Measurements from ENCODE around the gene C2orf78. TPM values are rescaled to one million over a fixed set of nuclear protein-coding genes. Genes with fewer than 3 reads are reported as not detected.
"Not testable (repeated sequence)": the region's sequence is repeated elsewhere in the genome, so short reads cannot be mapped to it uniquely, and the experiment has no call there.

C2orf78 gene, protein sequence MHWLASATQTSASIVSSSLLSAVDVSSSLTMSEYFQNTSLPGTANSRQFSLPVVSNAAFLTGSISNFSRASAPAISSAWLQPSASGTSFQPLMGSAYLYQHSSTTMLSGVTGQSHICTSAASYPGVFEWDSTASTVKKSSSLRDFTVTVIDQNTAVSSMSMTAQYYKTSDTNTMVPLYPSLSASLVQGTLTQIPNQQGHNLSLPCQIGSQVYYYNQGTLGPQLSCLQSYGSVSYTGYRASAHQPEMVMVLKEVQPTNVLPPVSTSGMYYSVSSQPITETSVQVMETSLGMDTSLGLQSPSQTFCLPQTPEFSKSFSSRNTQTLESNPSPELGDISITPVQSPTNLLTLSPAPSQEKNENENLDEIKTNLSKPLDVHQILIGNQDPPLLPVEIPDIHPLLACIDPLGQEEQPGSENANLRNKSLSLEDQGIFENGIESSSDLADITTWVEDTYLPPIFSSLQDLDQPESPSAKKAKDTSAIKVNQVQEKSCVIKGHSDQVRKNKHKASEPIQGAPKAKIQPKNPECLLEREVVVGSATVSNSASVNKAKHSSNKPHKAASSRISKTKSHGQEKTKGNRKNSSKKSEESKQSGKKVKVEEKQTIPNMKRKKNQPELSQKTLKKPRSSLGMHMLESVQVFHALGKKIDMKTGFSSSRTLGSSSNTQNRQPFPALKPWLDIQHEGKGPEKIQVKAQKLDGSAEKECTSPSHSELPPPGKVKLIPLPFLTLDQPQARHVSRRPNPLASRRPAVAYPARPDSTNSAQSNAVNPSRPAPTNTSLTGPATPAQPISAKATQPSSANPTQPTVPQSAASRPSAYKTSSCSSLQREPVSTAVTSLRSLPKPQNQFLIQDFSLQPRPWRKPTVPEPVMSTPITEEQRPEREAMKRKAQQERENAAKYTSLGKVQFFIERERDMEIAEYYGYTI
- not detected for total RNA-seq
- long read RNA-seq = 0 reads

DNA sequence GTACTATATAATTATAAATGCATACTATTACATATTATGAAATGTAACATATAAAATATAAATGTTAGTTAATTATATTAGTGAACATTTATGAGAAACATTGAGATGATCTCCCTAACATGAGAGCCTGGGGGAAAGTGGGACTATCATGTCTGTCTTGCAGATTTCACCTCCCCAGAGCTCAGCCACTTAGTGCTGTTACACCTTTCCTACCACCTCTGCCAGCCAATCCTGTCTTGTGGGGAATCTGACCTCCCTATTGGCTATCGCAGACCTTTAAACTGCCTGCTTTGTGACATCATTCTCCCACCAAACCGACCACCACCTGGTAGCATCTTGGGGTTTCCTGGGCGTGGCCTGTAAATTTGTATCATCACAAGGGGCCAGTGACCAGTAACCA is at the start of gene C2orf78:
Gene C2orf78, plus strand, starts transcription at position 301 of the 400 bp plus-strand sequence. CDS start 127 bp downstream, outside the sequence.
- not testable (repeated sequence) for DNase-seq (ENCODE audit: low spot score)

DNA sequence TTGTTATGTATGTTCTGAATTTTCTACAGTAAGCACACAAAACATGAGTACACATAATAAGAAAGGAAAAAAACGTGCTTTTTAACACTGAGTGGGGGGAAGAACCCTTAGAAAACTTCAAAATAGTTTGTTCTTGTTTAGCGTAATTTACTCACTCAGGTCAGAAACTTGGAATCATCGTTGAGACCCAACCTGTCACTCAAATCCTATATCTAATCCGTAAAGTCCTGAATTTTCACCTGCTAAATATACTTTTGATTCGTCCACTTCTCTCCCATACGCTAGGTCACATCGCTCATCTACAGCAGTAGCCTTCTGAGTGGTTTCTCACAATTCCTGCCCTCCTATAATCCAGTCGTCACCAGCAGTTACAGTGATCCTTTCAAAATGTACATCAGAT is 47.6 kb upstream of the C2orf78 start:
- DNase-seq (ENCODE audit: low spot score) = no peak

DNA sequence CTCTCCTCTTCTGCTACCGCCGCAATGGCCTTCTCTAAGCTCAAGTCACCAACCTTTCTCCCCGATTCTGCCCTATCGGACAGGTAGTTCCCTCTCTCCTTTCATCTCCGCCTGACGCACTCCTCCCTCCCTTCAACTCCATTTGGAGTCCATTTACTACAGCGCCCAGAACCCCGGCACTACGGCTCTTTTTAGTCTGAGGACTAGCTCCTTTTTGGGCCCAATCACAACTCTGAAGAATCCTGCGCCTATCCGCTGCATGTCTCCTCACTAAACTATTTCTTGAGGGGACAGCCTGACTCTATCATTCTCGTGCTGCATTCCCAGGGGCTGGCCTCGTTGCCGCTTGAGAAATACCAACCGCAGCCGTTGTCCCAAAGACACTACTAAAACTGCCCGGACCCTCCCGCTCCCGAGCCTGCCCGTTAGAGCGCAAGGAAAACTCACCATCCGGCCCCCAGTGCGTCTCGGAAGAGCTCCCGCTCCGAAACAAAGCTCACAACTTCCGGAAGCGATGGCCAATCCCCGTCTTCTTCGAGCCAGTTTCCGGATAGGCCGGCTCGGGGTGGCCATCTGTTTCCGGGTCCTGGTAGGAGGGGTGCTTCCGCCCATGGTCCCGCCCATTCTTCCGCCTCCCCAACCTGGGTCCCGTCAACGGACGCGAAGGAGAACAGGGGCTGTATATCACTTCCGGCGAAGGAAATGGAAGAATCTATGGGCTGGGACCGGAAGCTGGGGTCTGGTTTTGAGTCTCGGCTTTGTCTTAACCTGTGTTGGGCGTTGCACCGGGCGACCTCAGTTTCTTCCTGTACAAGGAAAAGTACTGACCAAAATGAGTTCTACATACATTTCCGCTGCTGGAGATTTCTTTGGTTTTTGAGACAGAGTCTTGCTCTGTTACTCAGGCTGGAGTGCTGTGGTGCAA is 46.9 kb upstream of the C2orf78 start, which contains the start of gene TPRKB:
Gene TPRKB, minus strand, starts transcription at position 491 of the 925 bp plus-strand sequence. CDS start 2,776 bp downstream, outside the sequence.
- peak; percentile 98 for DNase-seq (ENCODE audit: low spot score)

DNA sequence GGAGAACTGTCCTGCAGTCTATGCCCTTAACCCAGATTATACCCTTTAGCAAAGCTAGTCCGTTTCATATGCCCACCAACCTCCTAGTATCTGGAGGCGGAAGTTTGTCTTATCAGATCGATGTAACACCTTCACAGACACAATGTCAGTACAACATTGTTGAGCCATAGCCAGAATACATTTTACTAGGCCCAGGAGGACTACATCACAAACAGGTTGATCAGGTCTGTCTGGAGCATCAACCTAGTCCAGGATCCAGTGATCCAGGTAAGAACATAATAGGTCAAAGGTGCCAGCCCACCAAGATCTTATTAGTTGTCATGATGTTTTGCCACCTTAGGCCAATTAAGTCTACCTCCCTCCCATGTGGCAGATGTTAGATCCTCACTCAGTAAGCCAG is 44.9 kb upstream of the C2orf78 start:
- DNase-seq (ENCODE audit: low spot score) = no peak

DNA sequence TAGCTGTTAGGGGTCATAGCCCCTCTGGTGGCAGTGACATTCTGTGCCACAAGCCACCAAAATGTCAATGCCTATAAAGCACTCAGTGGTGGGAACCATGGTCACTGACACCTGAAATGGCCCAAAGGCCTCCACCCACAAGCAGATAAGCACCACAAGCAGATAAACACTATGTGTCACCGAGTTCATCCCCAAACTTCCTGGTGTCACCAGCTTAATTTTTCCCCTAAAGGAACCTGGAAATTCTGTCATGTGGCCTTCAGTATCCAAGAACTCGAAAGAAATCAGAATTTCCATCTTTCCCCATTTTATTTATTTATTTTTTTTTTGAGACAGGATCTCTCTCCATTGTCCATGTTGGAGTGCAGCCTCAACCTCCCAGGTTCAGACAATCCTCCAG is 43.2 kb upstream of the C2orf78 start:
- DNase-seq (ENCODE audit: low spot score) = no peak

DNA sequence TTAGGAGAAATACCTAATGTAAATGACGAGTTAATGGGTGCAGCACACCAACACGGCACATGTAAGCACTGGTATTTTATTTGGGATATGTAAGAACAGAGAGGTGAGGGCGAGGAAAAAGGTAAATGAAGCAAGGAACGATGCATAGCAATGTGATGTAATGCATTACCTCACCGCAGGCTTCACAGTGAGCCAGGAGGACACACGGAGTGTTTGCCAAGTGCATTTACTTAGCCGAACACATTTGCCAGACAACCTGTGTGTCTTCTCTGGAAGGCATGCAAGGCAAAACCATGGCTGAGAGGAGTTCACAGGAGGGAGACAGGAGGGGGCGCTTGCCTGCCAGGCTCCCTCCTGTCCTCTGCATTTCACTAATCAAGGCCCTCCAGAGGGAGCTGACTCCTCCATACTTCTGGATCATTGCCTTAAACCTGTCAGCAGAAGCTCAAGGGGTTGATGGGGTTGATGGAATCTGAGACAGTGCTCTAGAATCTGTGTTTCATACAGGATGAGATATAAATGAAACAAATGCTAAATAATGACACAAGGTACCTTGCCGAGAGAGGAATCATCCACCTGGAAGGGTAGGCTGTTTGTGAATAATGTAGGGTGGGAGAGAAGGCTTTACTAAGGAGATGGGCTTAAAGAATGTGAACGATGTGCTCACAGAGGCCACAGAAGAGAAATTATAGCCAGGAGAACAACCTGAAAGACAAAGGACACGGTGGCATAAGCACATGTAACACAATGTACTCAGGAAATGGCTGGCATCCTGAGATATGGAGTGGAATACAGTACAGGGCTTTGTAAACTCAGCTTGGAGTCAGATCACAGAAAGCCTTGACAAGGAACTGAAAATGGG is 37.7 kb upstream of the C2orf78 start:
- DNase-seq (ENCODE audit: low spot score) = no peak

DNA sequence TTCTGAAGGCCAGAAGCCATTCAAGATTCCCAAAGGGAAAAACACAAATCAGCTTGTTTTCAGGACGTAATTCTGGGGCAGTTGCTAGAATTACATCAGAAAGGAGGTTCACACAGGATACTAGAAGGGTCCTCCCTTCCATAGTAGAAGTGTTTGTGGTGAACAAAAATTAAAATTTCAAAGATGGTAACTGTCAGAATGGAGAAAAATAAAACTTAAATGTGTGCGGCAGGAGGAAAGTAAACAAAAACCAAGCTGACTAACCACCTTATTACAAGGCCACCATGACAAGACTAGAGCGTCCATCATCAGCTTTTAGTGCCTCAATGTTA is 37.1 kb upstream of the C2orf78 start:
- DNase-seq (ENCODE audit: low spot score) = no peak

DNA sequence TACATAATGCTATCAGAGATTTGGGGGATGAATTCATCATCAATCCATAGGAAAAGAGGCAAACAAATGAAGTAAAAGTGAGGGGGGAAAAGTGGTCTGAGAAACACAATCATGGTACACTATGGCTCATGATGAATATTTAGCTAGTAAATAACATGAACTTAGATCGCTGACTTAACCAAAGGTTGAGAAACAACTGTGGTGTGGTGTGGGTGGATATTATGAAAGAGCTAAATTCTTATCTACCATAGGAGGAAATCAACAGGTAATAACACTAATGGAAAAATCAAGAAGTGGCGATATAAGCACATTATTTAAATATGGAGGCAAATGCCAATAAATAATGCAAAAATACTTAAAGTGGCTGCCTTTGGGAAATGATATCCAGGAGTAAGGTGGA is 34.7 kb upstream of the C2orf78 start:
- no peak for DNase-seq (ENCODE audit: low spot score)

DNA sequence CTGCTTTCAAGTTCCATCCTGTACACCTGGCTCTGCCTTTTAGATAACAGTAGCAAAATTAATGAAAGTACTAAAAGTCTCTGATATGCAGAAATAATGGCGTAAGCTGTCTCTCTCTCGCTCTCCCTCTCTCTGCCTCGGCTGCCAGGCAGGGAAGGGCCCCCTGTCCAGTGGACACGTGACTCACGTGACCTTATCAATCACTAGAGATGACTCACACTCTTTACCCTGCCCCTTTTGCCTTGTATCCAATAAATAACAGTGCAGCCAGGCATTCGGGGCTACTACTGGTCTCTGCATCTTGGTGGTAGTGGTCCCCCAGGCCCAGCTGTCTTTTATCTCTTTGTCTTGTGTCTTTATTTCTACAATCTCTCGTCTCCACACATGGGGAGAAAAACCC is 29.7 kb upstream of the C2orf78 start:
- not testable (repeated sequence) for DNase-seq (ENCODE audit: low spot score)

DNA sequence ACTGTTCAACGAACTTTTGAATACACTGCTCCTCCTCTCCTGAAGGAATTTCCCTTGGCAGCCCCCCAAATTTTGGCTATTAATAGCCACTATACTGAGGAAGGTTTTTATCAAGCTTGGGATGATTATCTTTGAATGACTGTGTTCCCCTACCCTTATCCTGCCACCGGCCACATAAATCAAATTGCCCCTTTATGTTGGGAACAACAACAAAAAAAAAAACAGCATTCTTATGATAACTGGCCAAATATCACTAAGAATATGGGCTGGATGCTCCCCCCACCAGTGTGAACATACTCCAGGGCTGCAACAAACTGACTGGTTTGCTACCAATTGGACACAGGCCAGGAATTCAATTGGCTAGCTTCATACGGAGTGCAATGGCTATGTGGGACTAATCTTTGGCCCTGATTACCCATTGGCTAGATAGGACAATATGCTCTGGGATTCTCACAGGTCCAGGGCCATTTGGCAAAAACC is 24.7 kb upstream of the C2orf78 start:
- DNase-seq (ENCODE audit: low spot score) = no peak

DNA sequence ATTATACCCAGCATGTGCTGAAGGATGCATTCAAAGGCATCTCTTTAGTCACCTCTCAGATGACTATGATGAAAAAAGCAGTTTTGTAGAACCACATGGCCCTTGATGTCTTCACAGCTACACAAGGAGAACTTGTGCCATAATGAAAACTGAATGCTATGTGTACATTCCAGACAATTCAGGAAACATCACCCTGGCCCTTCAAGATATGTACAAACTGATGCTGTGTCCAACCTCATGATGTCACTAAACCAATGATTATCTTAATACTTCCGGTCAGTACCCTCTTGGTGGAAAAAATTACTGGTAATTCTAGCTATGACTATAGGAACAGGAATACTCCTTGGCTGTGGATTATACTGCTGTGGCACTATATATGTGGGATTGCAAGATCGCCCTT is 24.1 kb upstream of the C2orf78 start:
- DNase-seq (ENCODE audit: low spot score) = no peak

DNA sequence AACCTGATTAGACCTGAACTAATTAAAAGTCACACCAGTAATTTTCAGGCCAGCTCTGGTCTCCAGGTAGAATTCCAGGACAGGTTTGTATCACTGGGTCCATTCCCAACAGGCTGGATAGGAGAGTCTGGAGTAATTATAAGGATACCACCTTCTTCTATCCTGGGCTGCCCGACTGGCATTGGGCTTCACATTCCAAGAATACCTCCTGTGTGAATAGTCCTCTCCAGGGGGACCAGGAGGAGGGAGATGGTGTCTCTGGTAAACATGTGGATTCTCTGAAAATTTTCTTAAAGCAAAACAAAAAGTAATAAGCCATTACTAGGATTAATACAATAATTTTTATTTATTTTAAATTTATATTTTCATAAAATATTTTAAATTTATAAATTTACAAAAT is 21.4 kb upstream of the C2orf78 start:
- DNase-seq (ENCODE audit: low spot score) = no peak

DNA sequence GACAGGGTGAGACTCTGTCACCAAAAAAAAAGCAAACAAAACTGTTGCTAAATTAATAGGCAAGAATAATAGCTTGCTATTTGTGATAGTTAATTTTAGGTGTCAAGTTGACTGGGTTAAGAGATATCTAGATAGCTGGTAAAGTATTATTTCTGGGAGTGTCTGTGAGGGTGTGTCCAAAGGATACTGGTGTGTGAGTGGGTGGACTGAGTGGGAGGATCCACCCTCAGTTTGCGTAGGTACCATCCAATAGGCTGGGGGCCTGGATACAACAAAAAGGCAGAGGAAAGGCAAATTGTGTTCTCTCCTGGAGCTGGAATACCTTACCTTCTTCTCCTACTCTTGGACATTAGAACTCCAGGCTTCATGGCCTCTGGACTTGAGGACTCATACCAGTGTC is 19.0 kb upstream of the C2orf78 start:
- DNase-seq (ENCODE audit: low spot score) = no peak

DNA sequence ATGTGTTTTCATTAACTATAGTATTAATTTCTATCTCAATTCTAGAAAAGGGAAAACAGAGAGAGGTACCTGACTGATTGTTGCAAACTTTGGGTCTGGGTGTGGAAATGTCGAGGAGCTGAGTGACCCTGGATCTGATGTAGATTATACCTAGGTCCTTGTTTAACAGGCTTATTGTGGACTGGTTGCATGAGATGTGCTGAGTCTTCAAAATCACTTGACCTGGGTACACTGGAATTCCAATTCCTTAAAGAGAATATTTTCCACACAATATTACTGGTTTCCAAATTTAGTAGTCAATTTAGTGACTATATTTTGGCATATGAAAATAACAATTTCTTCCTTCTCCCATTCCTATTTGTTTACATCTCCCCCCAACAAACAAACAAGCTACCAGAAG is 17.6 kb upstream of the C2orf78 start:
- no peak for DNase-seq (ENCODE audit: low spot score)

DNA sequence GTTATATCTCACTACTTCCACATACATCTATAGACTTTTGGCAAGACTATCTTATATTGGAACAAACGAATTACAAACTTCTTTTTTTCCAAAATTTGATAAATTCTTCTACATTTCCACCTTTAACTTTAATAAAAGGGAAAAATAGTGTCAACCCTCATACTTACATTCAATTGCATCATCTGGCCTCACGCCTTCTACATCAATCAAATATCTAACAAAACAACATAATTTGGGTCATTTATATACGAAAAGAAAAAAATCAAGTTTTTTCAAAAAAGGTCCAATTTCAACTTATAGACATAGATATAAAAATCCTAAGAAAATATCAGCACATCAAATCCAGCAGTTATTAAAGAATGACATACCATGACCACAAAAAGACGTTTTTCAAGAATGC is 17.0 kb upstream of the C2orf78 start:
- DNase-seq (ENCODE audit: low spot score) = no peak

DNA sequence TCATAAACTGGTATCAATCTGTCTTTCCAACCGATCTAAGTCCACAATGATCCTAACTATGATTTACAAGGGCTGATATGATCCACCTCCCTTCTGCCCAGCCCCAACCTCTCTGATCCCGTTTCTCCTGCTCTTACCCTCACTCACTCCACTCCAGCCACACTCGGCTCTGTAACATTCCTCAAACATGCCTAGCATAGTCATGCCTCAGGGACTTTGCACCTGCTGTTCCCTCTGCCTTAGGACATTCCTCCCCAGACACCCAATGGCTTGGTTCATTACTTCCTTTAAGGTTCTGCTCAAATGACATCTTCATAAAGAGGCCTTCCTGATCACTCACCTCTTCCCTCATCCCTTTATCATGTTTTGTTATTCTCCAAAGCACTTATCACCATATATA is 13.3 kb upstream of the C2orf78 start:
- DNase-seq (ENCODE audit: low spot score) = no peak

DNA sequence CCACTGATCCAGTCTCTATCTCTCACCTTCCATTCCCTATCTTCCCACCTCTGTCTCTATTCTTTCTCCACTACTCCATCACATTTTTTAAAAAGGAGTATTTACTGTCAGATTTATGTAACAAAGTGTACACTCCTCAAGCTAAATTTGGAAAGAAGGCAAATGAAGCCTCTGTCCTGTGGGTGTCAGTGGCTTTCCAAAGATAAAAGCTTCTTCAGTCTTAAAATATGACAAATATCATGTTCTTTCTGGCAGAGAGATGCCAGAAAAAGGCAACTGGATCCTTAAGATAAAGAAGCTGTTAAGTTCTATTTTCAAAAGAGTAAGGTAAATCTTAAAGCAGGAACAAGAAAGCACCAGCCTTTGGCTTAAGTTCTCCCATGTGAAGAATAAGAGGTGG is 11.2 kb upstream of the C2orf78 start:
- DNase-seq (ENCODE audit: low spot score) = no peak

DNA sequence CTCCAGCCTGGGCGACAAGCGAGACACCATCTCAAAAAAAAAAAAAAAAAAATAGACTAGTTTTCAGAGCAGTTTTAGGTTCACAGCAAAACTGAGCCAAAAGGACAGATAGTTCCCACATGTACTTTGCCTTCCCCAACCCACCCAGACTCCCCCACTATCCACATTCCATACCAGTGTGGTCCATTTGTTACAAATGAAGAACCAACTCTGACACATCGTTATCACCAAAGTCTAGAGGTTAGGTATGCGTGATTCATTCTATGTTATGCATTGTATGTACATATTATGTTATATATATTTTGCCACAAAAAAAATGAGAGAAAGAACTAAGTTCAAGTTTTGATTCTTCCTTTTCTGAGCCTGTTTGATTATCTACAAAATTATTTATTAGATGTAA is 7.6 kb upstream of the C2orf78 start:
- DNase-seq (ENCODE audit: low spot score) = no peak

DNA sequence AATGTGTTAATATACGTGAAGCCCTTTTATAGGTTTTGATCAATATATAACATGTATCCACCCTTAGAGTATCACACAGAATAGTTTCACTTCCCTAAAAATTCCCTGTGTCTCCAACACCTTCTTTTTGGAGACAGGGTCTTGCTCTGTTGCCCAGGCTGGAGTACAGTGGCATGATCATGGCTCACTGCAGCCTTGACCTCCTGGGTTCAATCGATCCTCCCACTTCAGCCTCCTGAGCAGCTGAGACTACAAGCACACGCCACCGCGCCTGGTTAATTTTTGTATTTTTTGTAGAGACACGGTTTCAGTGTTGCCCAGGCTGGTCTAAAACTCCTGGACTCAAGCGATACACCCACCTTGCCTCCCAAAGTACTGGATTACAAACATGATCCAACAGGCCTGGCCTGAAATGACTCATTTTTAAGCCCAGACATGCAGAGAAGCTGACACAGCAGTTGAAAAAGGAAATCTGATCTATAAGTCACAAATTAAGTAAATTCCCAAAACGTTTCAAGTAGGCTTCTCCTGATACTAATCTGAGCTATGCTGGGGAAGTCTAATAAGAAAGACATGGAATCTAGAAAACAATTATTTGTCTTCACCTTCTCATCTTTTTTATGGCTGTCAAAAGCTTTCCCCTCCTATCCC is 7.0 kb upstream of the C2orf78 start:
- no peak for DNase-seq (ENCODE audit: low spot score)
